Measurements from ENCODE around the gene TEX13B. TPM values are rescaled to one million over a fixed set of nuclear protein-coding genes. Genes with fewer than 3 reads are reported as not detected.

The TEX13B gene
- total and polyA plus RNA-seq, 2 experiments from 2014 or later, result not detected

GRCh38 chrX:108000751-108001150 is 18.6 kb upstream of the TEX13B start:
- TF ChIP-seq CTCF (IDR thresholded peaks at IDR 0.05; ENCODE audit: low read depth, low read length), result no peak
- Histone ChIP-seq H3K4me1 (ENCODE audit: low read depth) (no peaks in the 10 kb centered on the region), H3K4me3 (no peak overlapping the region), H3K27ac (no peak overlapping the region), H3K36me3 (no peaks in the 10 kb centered on the region), H3K9me3 (ENCODE audit: low read depth) (no peaks in the 10 kb centered on the region), H3K27me3 (no peaks in the 10 kb centered on the region)
- no peak for DNase-seq (ENCODE audit: low read depth in 1 of 2, low spot score in 1 of 2)

- Histone ChIP-seq H3K27me3 (no peaks in the 10 kb centered on the region), H3K4me1 (ENCODE audit: low read depth) (no peaks in the 10 kb centered on the region), H3K36me3 (no peaks in the 10 kb centered on the region), H3K4me3 (no peak overlapping the region), H3K27ac (no peak overlapping the region), H3K9me3 (ENCODE audit: low read depth) (no peaks in the 10 kb centered on the region)
- DNase-seq (ENCODE audit: low read depth in 1 of 2, low spot score in 1 of 2), result no peak
- no peak for TF ChIP-seq CTCF (IDR thresholded peaks at IDR 0.05; ENCODE audit: low read depth, low read length)
Measured at GRCh38 chrX:107996124-107996523, 14.0 kb upstream of the TEX13B start.

DNA sequence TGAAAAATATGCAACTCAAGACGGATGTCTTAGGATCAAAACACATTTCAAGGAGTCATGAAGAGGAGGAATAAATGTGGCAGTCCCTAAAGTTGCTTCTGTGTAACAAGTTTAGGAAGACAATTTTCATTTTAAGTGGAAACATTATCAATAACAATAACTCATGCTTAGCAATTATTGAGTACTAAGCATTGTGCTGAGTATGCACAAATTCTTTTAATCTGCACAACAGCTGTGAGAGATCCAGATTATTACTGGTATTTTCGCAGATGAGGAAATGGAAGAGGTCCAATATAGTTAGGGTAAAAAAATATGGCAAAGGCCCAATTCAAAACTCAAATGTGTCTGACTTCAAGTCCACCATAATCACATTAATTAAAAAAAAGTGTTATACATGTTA is 2.9 kb upstream of the TEX13B start:
- Histone ChIP-seq H3K4me3 (no peak overlapping the region), H3K9me3 (ENCODE audit: low read depth) (no peaks in the 10 kb centered on the region), H3K27ac (no peak overlapping the region), H3K4me1 (ENCODE audit: low read depth) (no peaks in the 10 kb centered on the region), H3K36me3 (no peaks in the 10 kb centered on the region), H3K27me3 (no peaks in the 10 kb centered on the region)
- TF ChIP-seq CTCF (IDR thresholded peaks at IDR 0.05; ENCODE audit: low read depth, low read length), result no peak
- DNase-seq (ENCODE audit: low read depth in 1 of 2, low spot score in 1 of 2), result peak in 1 of 2 donors; percentile 17

DNA sequence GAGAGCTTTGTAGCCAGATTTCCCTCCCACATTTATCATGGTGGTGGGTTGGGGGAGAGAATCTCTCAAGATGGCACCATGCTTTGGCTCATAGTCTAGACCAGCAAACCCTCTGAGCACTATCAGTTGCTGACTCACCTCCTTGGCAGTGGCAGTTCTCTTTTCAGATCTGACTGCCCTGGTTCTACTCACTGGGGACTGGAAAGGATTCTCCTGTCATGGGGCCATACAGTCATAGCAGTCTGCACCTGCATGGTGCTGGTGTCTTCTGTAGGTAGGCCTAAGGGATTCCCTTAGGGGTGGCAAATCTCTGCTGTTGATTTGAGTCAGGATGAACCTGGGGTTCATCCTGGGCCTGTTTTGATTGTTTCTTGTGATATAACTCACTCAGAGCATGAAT is 2.6 kb downstream of the TEX13B start:
- no peak for DNase-seq (ENCODE audit: low read depth in 1 of 2, low spot score in 1 of 2)
- H3K36me3 ChIP-seq, result no peaks in the 10 kb centered on the region
- no peak overlapping the region for H3K27ac ChIP-seq
- no peaks in the 10 kb centered on the region for H3K4me1 ChIP-seq (ENCODE audit: low read depth)
- no peaks in the 10 kb centered on the region for H3K9me3 ChIP-seq (ENCODE audit: low read depth)
- H3K4me3 ChIP-seq, result no peak overlapping the region
- no peaks in the 10 kb centered on the region for H3K27me3 ChIP-seq
- TF ChIP-seq CTCF (IDR thresholded peaks at IDR 0.05; ENCODE audit: low read depth, low read length), result no peak

GRCh38 chrX:107978707-107979307 is 3.4 kb downstream of the TEX13B start:
- DNase-seq (ENCODE audit: low read depth in 1 of 2, low spot score in 1 of 2), result peak; percentile 44 to 58
- TF ChIP-seq CTCF (IDR thresholded peaks at IDR 0.05; ENCODE audit: low read depth, low read length), result peak; percentile 59
- Histone ChIP-seq H3K27ac (no peak overlapping the region), H3K36me3 (no peaks in the 10 kb centered on the region), H3K9me3 (ENCODE audit: low read depth) (no peaks in the 10 kb centered on the region), H3K4me3 (no peak overlapping the region), H3K4me1 (ENCODE audit: low read depth) (no peaks in the 10 kb centered on the region), H3K27me3 (no peaks in the 10 kb centered on the region)
